Measurements from ENCODE around the gene GALP.

Gene GALP

DNA sequence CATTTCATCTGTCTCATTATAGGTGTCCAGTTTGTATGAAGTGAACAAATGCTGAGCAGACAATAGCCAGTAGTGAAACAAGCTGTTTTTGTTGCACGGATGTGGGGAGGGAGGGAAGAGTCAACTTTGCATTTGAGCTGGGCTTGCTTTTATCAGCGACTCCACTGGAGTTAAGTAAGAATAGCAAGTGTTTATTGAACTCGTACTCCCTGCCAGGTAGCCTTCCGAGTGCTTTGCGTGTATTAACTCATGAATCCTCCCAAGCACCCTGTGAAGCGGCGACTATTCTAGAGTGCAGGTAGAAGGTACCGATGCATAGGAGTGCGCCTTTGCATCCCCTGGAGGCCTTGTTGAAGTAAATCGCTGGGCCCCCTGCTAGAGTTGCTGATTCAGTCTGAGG lies 39.4 kb upstream of the GALP start:
- no peak for DNase-seq (ENCODE audit: low read depth)
- TF ChIP-seq, protein P1, sequence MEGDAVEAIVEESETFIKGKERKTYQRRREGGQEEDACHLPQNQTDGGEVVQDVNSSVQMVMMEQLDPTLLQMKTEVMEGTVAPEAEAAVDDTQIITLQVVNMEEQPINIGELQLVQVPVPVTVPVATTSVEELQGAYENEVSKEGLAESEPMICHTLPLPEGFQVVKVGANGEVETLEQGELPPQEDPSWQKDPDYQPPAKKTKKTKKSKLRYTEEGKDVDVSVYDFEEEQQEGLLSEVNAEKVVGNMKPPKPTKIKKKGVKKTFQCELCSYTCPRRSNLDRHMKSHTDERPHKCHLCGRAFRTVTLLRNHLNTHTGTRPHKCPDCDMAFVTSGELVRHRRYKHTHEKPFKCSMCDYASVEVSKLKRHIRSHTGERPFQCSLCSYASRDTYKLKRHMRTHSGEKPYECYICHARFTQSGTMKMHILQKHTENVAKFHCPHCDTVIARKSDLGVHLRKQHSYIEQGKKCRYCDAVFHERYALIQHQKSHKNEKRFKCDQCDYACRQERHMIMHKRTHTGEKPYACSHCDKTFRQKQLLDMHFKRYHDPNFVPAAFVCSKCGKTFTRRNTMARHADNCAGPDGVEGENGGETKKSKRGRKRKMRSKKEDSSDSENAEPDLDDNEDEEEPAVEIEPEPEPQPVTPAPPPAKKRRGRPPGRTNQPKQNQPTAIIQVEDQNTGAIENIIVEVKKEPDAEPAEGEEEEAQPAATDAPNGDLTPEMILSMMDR (conservative IDR thresholded peaks at IDR 0.05; ENCODE audit: low read depth, low read length) = no peak
- H3K4me3 ChIP-seq (ENCODE audit: low read length) = no peak overlapping the region

- no peak overlapping the region for H3K4me3 ChIP-seq (ENCODE audit: low read length)
- TF ChIP-seq, protein P1 (conservative IDR thresholded peaks at IDR 0.05; ENCODE audit: low read depth, low read length) = no peak
- DNase-seq (ENCODE audit: low read depth) = no peak
Observed at GRCh38 chr19:56137405-56137804, 38.4 kb upstream of the GALP start.

- no peak for DNase-seq (ENCODE audit: low read depth)
Observed at GRCh38 chr19:56138069-56138468, 37.7 kb upstream of the GALP start.

DNA sequence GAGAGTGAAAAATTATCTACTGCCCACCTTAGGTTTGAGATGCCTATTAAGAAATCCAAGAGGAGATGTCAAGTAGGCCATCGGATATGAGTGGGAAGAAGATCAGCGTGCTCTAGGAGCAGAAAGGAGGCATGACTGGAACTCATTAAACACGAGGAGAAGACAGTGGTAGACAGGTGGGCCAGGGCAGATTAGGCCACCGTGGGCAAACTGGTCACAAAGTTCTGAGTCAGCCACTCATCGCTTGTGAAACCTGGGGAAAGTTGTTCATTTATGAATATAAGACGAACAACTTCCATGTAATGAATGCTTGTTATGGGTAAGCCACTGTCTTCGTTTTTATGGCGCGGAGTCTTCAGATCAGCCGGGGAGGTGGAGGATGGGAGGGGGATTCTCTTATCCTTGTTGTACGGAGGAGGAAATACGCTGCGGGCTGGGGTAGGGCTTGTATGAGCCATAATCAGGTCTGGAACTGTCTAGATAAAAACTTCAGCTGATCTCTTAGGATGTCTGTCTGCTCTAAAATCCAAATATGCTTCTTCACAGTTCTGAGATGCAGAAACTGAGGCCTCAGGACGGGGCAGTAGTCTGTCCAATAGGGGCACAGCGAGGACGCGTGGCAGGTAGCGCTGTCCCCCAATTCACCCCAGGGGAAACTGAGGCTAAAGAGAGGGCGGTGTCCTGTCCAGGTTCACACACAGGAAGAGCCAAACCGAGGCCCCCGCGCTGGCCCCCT lies 35.8 kb upstream of the GALP start:
- TF ChIP-seq, protein P1 (conservative IDR thresholded peaks at IDR 0.05; ENCODE audit: low read depth, low read length) = no peak
- peak overlapping the region; percentile 72 for H3K4me3 ChIP-seq (ENCODE audit: low read length)
- DNase-seq (ENCODE audit: low read depth) = no peak

More at GRCh38 chr19:56138069-56138468, 37.7 kb upstream of the GALP start:
- H3K4me3 ChIP-seq (ENCODE audit: low read length) = no peak overlapping the region
- TF ChIP-seq, protein P1 (conservative IDR thresholded peaks at IDR 0.05; ENCODE audit: low read depth, low read length) = no peak

DNA sequence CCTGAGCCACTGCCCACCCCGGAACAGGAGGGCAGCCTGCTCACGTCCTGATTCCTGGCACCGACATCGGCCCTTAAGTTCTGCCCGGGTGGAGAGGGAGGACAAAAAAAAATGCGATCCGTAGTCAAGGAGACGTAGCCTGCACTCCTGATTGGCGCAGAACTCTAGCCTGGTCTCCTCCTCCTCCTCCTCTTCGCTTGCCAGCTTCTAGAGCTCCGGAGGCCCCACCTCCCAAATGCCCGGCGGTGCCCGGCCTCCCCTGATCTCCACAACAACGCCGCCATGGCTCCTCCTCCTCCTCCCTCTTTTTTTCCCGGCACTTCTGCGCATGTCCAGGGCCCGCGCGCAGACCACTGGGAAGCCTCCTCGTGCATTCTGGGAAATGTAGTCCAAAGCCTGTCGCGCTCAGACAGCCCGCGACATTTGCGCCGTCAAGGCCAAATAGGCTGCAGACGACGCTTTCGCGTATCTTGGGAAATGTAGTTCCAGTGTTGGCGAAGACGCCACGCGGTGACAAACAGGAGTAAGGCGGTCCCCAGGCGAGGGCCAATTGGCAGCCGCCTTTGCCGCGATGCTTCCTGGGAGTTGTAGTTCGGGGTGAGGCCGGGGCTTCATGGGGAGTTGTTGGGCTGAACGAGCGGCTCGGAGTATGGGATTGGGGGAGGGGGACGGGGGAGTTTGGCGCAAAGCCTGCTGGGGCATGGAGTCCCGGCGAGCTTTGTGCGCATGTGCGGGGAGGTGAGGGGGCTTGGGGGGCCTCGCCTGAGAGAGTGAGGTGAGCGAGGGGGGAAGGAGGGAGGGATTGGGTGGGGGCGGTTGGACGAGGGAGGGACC lies 35.0 kb upstream of the GALP start, which contains the start of gene ZNF444:
Gene ZNF444, plus strand, starts transcription at position 705 of the 834 bp plus-strand sequence. CDS start 5,625 bp downstream, outside the sequence.
- peak within 1 kb of the TSS; percentile 72 for H3K4me3 ChIP-seq (ENCODE audit: low read length)
- TF ChIP-seq, protein P1 (conservative IDR thresholded peaks at IDR 0.05; ENCODE audit: low read depth, low read length) = no peak
- peak; percentile 98 for DNase-seq (ENCODE audit: low read depth)

GRCh38 chr19:56141417-56141993 lies 34.3 kb upstream of the GALP start:
- peak overlapping the region; percentile 72 for H3K4me3 ChIP-seq (ENCODE audit: low read length)
- DNase-seq (ENCODE audit: low read depth) = no peak
- TF ChIP-seq, protein P1 (conservative IDR thresholded peaks at IDR 0.05; ENCODE audit: low read depth, low read length) = no peak

Measured in retinal pigment epithelial cell (primary cell).